ENCODE measurements around the gene ARMC5.

The ARMC5 gene

GRCh38 chr16:31412750-31413149 is 46.6 kb upstream of the ARMC5 start:
- TF ChIP-seq CREB1 (IDR thresholded peaks at IDR 0.05; ENCODE audit: low read depth), result no peak
- TF ChIP-seq TEAD4 (IDR thresholded peaks at IDR 0.05), result no peak
- TF ChIP-seq MAX (IDR thresholded peaks at IDR 0.05), result no peak
- no peak for TF ChIP-seq CEBPB (IDR thresholded peaks at IDR 0.05)
- no peak for TF ChIP-seq USF1 (IDR thresholded peaks at IDR 0.05)
- no peak for TF ChIP-seq REST (IDR thresholded peaks at IDR 0.05; ENCODE audit: low read depth)
- TF ChIP-seq EGR1 (IDR thresholded peaks at IDR 0.05), result no peak
- no peak for TF ChIP-seq FOXM1 (IDR thresholded peaks at IDR 0.05; ENCODE audit: borderline replicate concordance, low read depth)
- TF ChIP-seq RAD21 (IDR thresholded peaks at IDR 0.05; ENCODE audit: low read depth), result no peak
- no peak for TF ChIP-seq TCF12 (IDR thresholded peaks at IDR 0.05; ENCODE audit: low read depth)
- no peak for TF ChIP-seq TAF1 (IDR thresholded peaks at IDR 0.05; ENCODE audit: low read depth)
- TF ChIP-seq EP300 (IDR thresholded peaks at IDR 0.05; ENCODE audit: borderline replicate concordance), result no peak
- TF ChIP-seq NFIC (IDR thresholded peaks at IDR 0.05), result no peak
- TF ChIP-seq ZBTB7A (IDR thresholded peaks at IDR 0.05; ENCODE audit: low read depth), result no peak
- no peak for TF ChIP-seq YY1 (IDR thresholded peaks at IDR 0.05; ENCODE audit: low read depth)

GRCh38 chr16:31413381-31413780 is 45.9 kb upstream of the ARMC5 start:
- no peak for TF ChIP-seq EP300 (IDR thresholded peaks at IDR 0.05; ENCODE audit: borderline replicate concordance)
- no peak for TF ChIP-seq EGR1 (IDR thresholded peaks at IDR 0.05)
- TF ChIP-seq MAX (IDR thresholded peaks at IDR 0.05), result no peak
- TF ChIP-seq TAF1 (IDR thresholded peaks at IDR 0.05; ENCODE audit: low read depth), result no peak
- TF ChIP-seq REST (IDR thresholded peaks at IDR 0.05; ENCODE audit: low read depth), result no peak
- TF ChIP-seq YY1 (IDR thresholded peaks at IDR 0.05; ENCODE audit: low read depth), result no peak
- TF ChIP-seq CEBPB (IDR thresholded peaks at IDR 0.05), result no peak
- TF ChIP-seq USF1 (IDR thresholded peaks at IDR 0.05), result no peak
- TF ChIP-seq RAD21 (IDR thresholded peaks at IDR 0.05; ENCODE audit: low read depth), result no peak
- no peak for TF ChIP-seq FOXM1 (IDR thresholded peaks at IDR 0.05; ENCODE audit: borderline replicate concordance, low read depth)
- TF ChIP-seq CREB1 (IDR thresholded peaks at IDR 0.05; ENCODE audit: low read depth), result no peak
- TF ChIP-seq TEAD4 (IDR thresholded peaks at IDR 0.05), result no peak
- TF ChIP-seq ZBTB7A (IDR thresholded peaks at IDR 0.05; ENCODE audit: low read depth), result no peak
- TF ChIP-seq NFIC (IDR thresholded peaks at IDR 0.05), result no peak

GRCh38 chr16:31413943-31414342 is 45.4 kb upstream of the ARMC5 start:
- no peak for TF ChIP-seq EP300 (IDR thresholded peaks at IDR 0.05; ENCODE audit: borderline replicate concordance)
- no peak for TF ChIP-seq CEBPB (IDR thresholded peaks at IDR 0.05)
- TF ChIP-seq CREB1 (IDR thresholded peaks at IDR 0.05; ENCODE audit: low read depth), result no peak

- TF ChIP-seq NFIC (IDR thresholded peaks at IDR 0.05) (no peak), CREB1 (IDR thresholded peaks at IDR 0.05; ENCODE audit: low read depth) (no peak), USF1 (IDR thresholded peaks at IDR 0.05) (no peak), EP300 (IDR thresholded peaks at IDR 0.05; ENCODE audit: borderline replicate concordance) (no peak), ZBTB7A (IDR thresholded peaks at IDR 0.05; ENCODE audit: low read depth) (no peak), YY1 (IDR thresholded peaks at IDR 0.05; ENCODE audit: low read depth) (no peak), TEAD4 (IDR thresholded peaks at IDR 0.05) (no peak)
These were observed 44.6 kb upstream of the ARMC5 start for GRCh38 chr16:31414706-31415105.

- TF ChIP-seq TEAD4 (IDR thresholded peaks at IDR 0.05), result no peak
- TF ChIP-seq NFIC (IDR thresholded peaks at IDR 0.05), result no peak
- TF ChIP-seq MAX (IDR thresholded peaks at IDR 0.05), result no peak
- TF ChIP-seq ZBTB7A (IDR thresholded peaks at IDR 0.05; ENCODE audit: low read depth), result no peak
- TF ChIP-seq EP300 (IDR thresholded peaks at IDR 0.05; ENCODE audit: borderline replicate concordance), result no peak
- TF ChIP-seq USF1 (IDR thresholded peaks at IDR 0.05), result no peak
- TF ChIP-seq TAF1 (IDR thresholded peaks at IDR 0.05; ENCODE audit: low read depth), result no peak
- no peak for TF ChIP-seq CREB1 (IDR thresholded peaks at IDR 0.05; ENCODE audit: low read depth)
- no peak for TF ChIP-seq CEBPB (IDR thresholded peaks at IDR 0.05)
- TF ChIP-seq REST (IDR thresholded peaks at IDR 0.05; ENCODE audit: low read depth), result no peak
- no peak for TF ChIP-seq EGR1 (IDR thresholded peaks at IDR 0.05)
- TF ChIP-seq TCF12 (IDR thresholded peaks at IDR 0.05; ENCODE audit: low read depth), result no peak
- TF ChIP-seq FOXM1 (IDR thresholded peaks at IDR 0.05; ENCODE audit: borderline replicate concordance, low read depth), result no peak
- TF ChIP-seq YY1 (IDR thresholded peaks at IDR 0.05; ENCODE audit: low read depth), result no peak
- TF ChIP-seq RAD21 (IDR thresholded peaks at IDR 0.05; ENCODE audit: low read depth), result no peak
These were observed 42.9 kb upstream of the ARMC5 start for GRCh38 chr16:31416371-31416770.
